Stimulated activated CD4-positive, alpha-beta T cell treated with anti-CD3 and anti-CD28 coated beads, Interleukin-15, amount 100 ng/mL, for 48 hours (primary cell): ENCODE data around the gene SPOCK1.

Experiments
- DNase-seq, 2 donors: peaks; one replicate each; pipeline ENCODE4 v3.0.0-alpha.2; 2020; ENCODE audit warnings: low read depth in 2 of 2

SPOCK1 gene

GRCh38 chr5:137361280-137361679 is 137.8 kb downstream of the SPOCK1 start:
- no peak for DNase-seq

- DNase-seq, result no peak
These were observed 138.5 kb downstream of the SPOCK1 start for GRCh38 chr5:137360607-137361006.

- DNase-seq, result no peak
These were observed 139.2 kb downstream of the SPOCK1 start for GRCh38 chr5:137359941-137360340.

- no peak for DNase-seq
These were observed 141.7 kb downstream of the SPOCK1 start for GRCh38 chr5:137357436-137357835.

- no peak for DNase-seq
These were observed 143.0 kb downstream of the SPOCK1 start for GRCh38 chr5:137356127-137356526.

GRCh38 chr5:137355708-137356107 is 143.4 kb downstream of the SPOCK1 start:
- DNase-seq, result no peak

GRCh38 chr5:137352095-137352494 is 147.0 kb downstream of the SPOCK1 start:
- no peak for DNase-seq

- no peak for DNase-seq
These were observed 148.3 kb downstream of the SPOCK1 start for GRCh38 chr5:137350791-137351190.

- DNase-seq, result no peak
These were observed 150.4 kb downstream of the SPOCK1 start for GRCh38 chr5:137348759-137349158.

- no peak for DNase-seq
These were observed 151.3 kb downstream of the SPOCK1 start for GRCh38 chr5:137347865-137348264.

GRCh38 chr5:137346281-137346680 is 152.8 kb downstream of the SPOCK1 start:
- no peak for DNase-seq

- no peak for DNase-seq
These were observed 153.7 kb downstream of the SPOCK1 start for GRCh38 chr5:137345396-137345795.

- DNase-seq, result no peak
These were observed 154.3 kb downstream of the SPOCK1 start for GRCh38 chr5:137344723-137345322.

GRCh38 chr5:137344021-137344420 is 155.1 kb downstream of the SPOCK1 start:
- DNase-seq, result no peak

GRCh38 chr5:137342764-137343163 is 156.4 kb downstream of the SPOCK1 start:
- no peak for DNase-seq

GRCh38 chr5:137341831-137342230 is 157.3 kb downstream of the SPOCK1 start:
- DNase-seq, result no peak

GRCh38 chr5:137340881-137341280 is 158.2 kb downstream of the SPOCK1 start:
- DNase-seq, result no peak

GRCh38 chr5:137336565-137337120 is 162.5 kb downstream of the SPOCK1 start:
- no peak for DNase-seq

GRCh38 chr5:137336161-137336560 is 163.0 kb downstream of the SPOCK1 start:
- no peak for DNase-seq

GRCh38 chr5:137335493-137335892 is 163.6 kb downstream of the SPOCK1 start:
- DNase-seq, result no peak

GRCh38 chr5:137333928-137334327 is 165.2 kb downstream of the SPOCK1 start:
- no peak for DNase-seq

GRCh38 chr5:137333475-137333874 is 165.7 kb downstream of the SPOCK1 start:
- no peak for DNase-seq

- no peak for DNase-seq
These were observed 166.8 kb downstream of the SPOCK1 start for GRCh38 chr5:137332296-137332695.
